Mesendoderm (in vitro differentiated cells): Measurements from ENCODE around the gene CDKN2D.

Experiments
- DNase-seq: peaks from one replicate; pipeline ENCODE4 v3.0.0; 2013
- H2AK5ac ChIP-seq: 2 replicates; pipeline ENCODE4 v1.6.1; 2013; ENCODE audit warnings: low read length, inconsistent platforms
- H2BK120ac ChIP-seq: 2 replicates; pipeline ENCODE4 v1.6.1; 2013; ENCODE audit warnings: low read depth, mild to moderate bottlenecking, low read length, moderate library complexity, mixed read lengths
- H2BK15ac ChIP-seq: replicated peaks from 2 replicates; pipeline ENCODE4 v1.6.1; 2013; ENCODE audit warnings: low read depth, mild to moderate bottlenecking, moderate library complexity
- H2BK5ac ChIP-seq: 2 replicates; pipeline ENCODE4 v1.6.1; 2013; ENCODE audit warnings: low read length, inconsistent platforms
- H3K18ac ChIP-seq: 2 replicates; pipeline ENCODE4 v1.6.1; 2013; ENCODE audit warnings: mild to moderate bottlenecking, low read length, mixed read lengths
- H3K23ac ChIP-seq: one replicate; pipeline ENCODE4 v1.6.1; 2013; ENCODE audit warnings: low read length
- H3K27ac ChIP-seq: 2 replicates; pipeline ENCODE4 v1.5.1; 2013; ENCODE audit warnings: low read depth, mild to moderate bottlenecking, inconsistent platforms, low read length, moderate library complexity
- H3K27me3 ChIP-seq: 2 replicates; pipeline ENCODE4 v1.6.1; 2013; ENCODE audit warnings: low read length, control low read depth, mild to moderate bottlenecking, inconsistent platforms; ENCODE audit not compliant: insufficient read depth, poor library complexity
- H3K36me3 ChIP-seq: 2 replicates; pipeline ENCODE4 v1.6.1; 2013; ENCODE audit warnings: low read length, inconsistent platforms; ENCODE audit not compliant: control insufficient read depth, insufficient read depth
- H3K4ac ChIP-seq: one replicate; pipeline ENCODE4 v1.6.1; 2013; ENCODE audit warnings: low read depth, mild to moderate bottlenecking, low read length, moderate library complexity
- H3K4me1 ChIP-seq: 2 replicates; pipeline ENCODE4 v1.6.1; 2013; ENCODE audit warnings: low read depth, low read length, inconsistent platforms; ENCODE audit not compliant: control insufficient read depth
- H3K4me2 ChIP-seq: 2 replicates; pipeline ENCODE4 v1.6.1; 2013; ENCODE audit warnings: low read length
- H3K4me3 ChIP-seq: 2 replicates; pipeline ENCODE4 v1.5.1; 2013; ENCODE audit warnings: mild to moderate bottlenecking, low read length
- H3K56ac ChIP-seq: one replicate; pipeline ENCODE4 v1.6.1; 2013; ENCODE audit warnings: low read length
- H3K79me1 ChIP-seq: 2 replicates; pipeline ENCODE4 v1.6.1; 2013; ENCODE audit warnings: low read length, inconsistent platforms
- H3K79me2 ChIP-seq: 2 replicates; pipeline ENCODE4 v1.6.1; 2013; ENCODE audit warnings: mild to moderate bottlenecking, low read length; ENCODE audit not compliant: control insufficient read depth, insufficient read depth
- H3K9ac ChIP-seq: 2 replicates; pipeline ENCODE4 v1.6.1; 2013; ENCODE audit warnings: low read length, inconsistent platforms
- H4K5ac ChIP-seq: one replicate; pipeline ENCODE4 v1.6.1; 2013; ENCODE audit warnings: low read length
- H4K8ac ChIP-seq: one replicate; pipeline ENCODE4 v1.6.1; 2013; ENCODE audit warnings: low read depth, mild to moderate bottlenecking, control low read depth, low read length, moderate library complexity
- WGBS: extraction: QIAGEN DNeasy Blood & Tissue Kit; methylation state at CpG from one replicate; pipeline ENCODE4 v1.1.7; 2013; ENCODE audit warnings: low lambda C conversion rate, missing lambda C conversion rate; ENCODE audit not compliant: insufficient coverage; ENCODE audit errors: extremely low coverage; 5-methylcytosine and 5-hydroxymethylcytosine counted together

The CDKN2D gene

DNA sequence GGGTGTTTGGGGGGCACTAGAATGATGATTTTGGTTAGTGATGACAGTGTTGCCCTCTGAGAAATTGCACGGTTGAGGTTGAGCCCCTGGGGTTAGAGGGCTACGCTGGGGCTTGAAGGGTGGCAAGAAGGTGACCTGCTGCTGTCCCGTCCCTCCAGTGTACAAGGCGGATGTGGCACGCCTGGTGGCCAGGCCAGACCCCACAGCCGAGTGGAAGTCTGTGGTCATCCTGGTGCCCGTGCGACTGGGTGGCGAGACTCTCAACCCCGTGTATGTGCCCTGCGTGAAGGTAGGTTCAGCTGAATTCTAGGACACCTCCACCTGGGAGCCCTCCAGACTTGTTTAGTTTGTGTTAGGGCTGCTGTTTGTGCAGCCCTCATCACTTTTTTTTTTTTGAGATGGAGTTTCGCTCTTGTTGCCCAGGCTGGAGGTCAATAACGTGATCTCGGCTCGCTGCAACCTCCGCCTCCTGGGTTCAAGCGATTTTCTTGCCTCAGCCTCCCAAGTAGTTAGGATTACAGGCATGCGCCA lies 20.0 kb downstream of the CDKN2D start:
- no peak overlapping the region for H4K8ac ChIP-seq
- no peaks in the 10 kb centered on the region for H3K79me2 ChIP-seq
- H3K18ac ChIP-seq, result no peak overlapping the region
- no peak overlapping the region for H2AK5ac ChIP-seq
- WGBS, result no CpG with 5 or more reads among the region's 18 CpGs
- H2BK5ac ChIP-seq, result no peak overlapping the region
- H3K27me3 ChIP-seq, result no peaks in the 10 kb centered on the region
- H2BK120ac ChIP-seq, result no peak overlapping the region
- H2BK15ac ChIP-seq, result no peak overlapping the region
- H3K4me2 ChIP-seq, result no peak overlapping the region
- H3K4me1 ChIP-seq, result no peaks in the 10 kb centered on the region
- no peak for DNase-seq
- no peak overlapping the region for H3K56ac ChIP-seq
- H3K4ac ChIP-seq, result no peak overlapping the region
- H3K27ac ChIP-seq, result no peak overlapping the region
- peaks cover 4% of the 10 kb centered on the region for H3K79me1 ChIP-seq
- H3K4me3 ChIP-seq, result no peak overlapping the region
- H3K23ac ChIP-seq, result no peak overlapping the region
- peaks cover 8% of the 10 kb centered on the region for H3K36me3 ChIP-seq
- H3K9ac ChIP-seq, result no peak overlapping the region
- no peak overlapping the region for H4K5ac ChIP-seq

DNA sequence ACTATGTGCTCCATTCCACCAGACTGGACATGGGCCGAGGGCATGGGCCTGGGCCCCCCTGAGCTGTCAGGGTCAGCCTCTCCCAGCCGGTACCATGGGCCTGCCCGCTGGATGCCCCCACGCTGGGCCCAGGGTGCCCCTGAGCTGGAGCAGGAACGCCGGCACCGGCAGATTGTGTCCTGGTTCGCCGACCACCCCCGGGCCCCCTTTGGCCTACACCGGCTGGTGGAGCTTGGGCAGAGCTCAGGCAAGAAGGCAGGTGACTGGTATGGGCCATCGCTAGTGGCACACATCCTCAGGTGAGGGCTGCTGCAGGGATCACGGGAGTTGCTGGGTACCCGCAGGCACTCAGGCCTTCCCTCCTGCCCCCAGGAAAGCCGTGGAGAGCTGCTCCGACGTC lies 22.0 kb downstream of the CDKN2D start:
- no peak overlapping the region for H2BK15ac ChIP-seq

DNA sequence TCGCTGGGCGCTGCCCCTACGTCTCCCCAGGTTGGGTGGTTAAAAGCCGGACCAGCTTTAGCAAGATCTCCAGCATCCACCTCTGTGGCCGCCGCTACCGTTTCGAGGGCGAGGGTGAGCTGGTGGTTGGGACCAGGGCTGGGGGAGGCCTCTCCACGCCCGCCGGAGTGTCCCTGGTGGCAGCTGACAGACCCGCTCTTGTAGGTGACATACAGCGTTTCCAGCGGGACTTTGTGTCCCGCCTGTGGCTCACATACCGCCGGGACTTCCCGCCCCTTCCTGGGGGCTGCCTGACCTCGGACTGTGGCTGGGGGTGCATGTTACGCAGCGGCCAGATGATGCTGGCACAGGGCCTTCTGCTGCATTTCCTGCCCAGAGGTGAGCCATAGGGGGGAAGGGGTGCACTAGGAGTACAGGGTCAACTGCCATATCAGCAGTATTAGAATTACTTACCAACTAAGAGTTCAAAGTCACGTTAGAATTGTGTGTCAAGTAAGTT lies 24.0 kb downstream of the CDKN2D start:
- H3K18ac ChIP-seq, result no peak overlapping the region
- H4K8ac ChIP-seq, result no peak overlapping the region
- H2BK120ac ChIP-seq, result no peak overlapping the region
- no peak overlapping the region for H3K4ac ChIP-seq
- no peaks in the 10 kb centered on the region for H3K79me2 ChIP-seq
- no peaks in the 10 kb centered on the region for H3K4me1 ChIP-seq
- no peak overlapping the region for H3K4me2 ChIP-seq
- H3K56ac ChIP-seq, result peak overlapping the region; percentile 56
- no peaks in the 10 kb centered on the region for H3K27me3 ChIP-seq
- peaks cover 4% of the 10 kb centered on the region for H3K79me1 ChIP-seq
- H3K36me3 ChIP-seq, result peaks cover 2% of the 10 kb centered on the region
- H2BK5ac ChIP-seq, result no peak overlapping the region
- no CpG with 5 or more reads among the region's 23 CpGs for WGBS
- H3K23ac ChIP-seq, result no peak overlapping the region
- no peak overlapping the region for H4K5ac ChIP-seq
- H2AK5ac ChIP-seq, result no peak overlapping the region
- no peak overlapping the region for H3K4me3 ChIP-seq
- DNase-seq, result no peak
- H3K27ac ChIP-seq, result no peak overlapping the region
- H2BK15ac ChIP-seq, result no peak overlapping the region
- H3K9ac ChIP-seq, result no peak overlapping the region

More for the DNA sequence above, 22.0 kb downstream of the CDKN2D start:
- Histone ChIP-seq H3K4ac (no peak overlapping the region), H3K36me3 (peaks cover 2% of the 10 kb centered on the region), H3K23ac (no peak overlapping the region), H2BK5ac (no peak overlapping the region), H3K9ac (no peak overlapping the region), H2AK5ac (no peak overlapping the region), H3K4me1 (no peaks in the 10 kb centered on the region), H4K5ac (no peak overlapping the region), H3K79me1 (peaks cover 4% of the 10 kb centered on the region), H3K4me2 (no peak overlapping the region), H2BK120ac (no peak overlapping the region), H4K8ac (no peak overlapping the region), H3K27me3 (no peaks in the 10 kb centered on the region), H3K4me3 (no peak overlapping the region), H3K18ac (no peak overlapping the region), H3K56ac (no peak overlapping the region), H3K79me2 (no peaks in the 10 kb centered on the region), H3K27ac (no peak overlapping the region)
- no peak for DNase-seq
- WGBS, result no CpG with 5 or more reads among the region's 17 CpGs

DNA sequence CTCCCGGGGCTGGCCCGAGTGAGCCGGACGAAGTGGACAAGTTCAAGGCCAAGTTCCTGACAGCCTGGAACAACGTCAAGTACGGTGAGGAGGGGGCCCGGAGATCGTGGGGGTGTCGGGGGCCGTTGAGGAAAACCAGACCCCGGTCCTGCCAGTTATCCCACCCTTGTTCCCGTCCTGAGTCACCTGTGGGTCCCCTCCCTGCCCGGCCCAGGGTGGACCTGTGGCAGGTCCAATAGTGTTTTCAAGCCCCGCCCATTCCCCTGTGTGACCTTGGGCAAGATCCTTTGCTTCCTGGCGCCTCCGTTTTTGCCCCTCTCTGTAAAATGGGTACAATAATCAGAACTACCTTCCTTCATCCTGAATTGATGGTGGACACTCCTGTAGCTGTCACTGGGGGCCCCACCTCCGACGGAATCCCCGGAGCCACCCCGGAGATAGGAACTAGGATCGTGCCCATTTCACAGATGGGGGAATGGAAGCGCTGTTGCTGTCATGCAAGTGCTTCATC lies 24.5 kb downstream of the CDKN2D start:
- Histone ChIP-seq H2BK15ac (no peak overlapping the region), H2AK5ac (no peak overlapping the region), H2BK5ac (no peak overlapping the region), H2BK120ac (no peak overlapping the region), H3K56ac (peak overlapping the region; percentile 86), H3K4ac (peak overlapping the region; percentile 41), H4K8ac (no peak overlapping the region), H3K18ac (peak overlapping the region; percentile 88), H3K9ac (peak overlapping the region; percentile 85), H3K36me3 (peaks cover 2% of the 10 kb centered on the region), H3K4me1 (no peaks in the 10 kb centered on the region), H4K5ac (no peak overlapping the region), H3K4me2 (peak overlapping the region; percentile 75), H3K4me3 (peak overlapping the region; percentile 87), H3K27ac (peak overlapping the region; percentile 37), H3K23ac (peak overlapping the region; percentile 45), H3K27me3 (no peaks in the 10 kb centered on the region), H3K79me1 (peaks cover 4% of the 10 kb centered on the region), H3K79me2 (no peaks in the 10 kb centered on the region)
- no CpG with 5 or more reads among the region's 22 CpGs for WGBS
- peak; percentile 42 for DNase-seq

DNA sequence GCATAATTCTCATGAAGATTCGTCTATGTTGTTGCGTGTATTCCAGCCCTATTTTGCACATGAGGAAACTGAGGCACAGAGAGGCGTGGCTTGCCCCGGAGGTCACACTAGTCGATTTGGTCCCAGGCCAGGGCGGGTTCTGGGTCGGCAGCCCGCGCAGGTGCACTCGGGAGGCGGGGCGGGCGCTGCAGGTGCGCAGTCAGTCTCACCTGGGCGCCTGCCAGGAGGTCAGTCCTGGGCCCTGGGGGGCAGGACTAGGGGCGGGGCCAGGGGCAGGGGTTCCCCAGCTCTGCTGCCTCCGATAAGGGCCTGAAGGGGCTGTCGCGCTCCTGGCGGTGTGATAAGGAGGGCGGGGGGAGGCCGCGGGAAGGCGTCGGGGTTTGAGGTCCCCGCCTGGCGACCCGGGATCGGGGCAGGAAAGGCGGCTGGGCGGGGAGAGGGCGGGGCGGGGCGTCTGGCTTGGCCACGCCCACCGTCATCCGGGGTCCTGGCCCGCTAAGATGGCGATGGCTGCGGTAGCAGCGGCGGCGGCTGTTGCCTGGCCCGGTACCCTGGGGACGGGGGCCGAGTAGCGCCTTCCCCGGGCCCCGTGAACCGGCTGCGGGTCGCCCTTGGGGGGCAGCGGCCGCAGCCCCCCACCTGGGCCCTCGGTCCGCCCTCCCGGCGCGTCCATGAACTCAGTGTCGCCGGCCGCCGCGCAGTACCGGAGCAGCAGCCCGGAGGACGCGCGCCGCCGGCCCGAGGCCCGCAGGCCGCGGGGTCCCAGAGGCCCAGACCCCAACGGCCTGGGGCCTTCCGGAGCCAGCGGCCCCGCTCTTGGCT lies 25.1 kb downstream of the CDKN2D start, which contains the start of gene ATG4D:
TSS of gene ATG4D (plus strand) at position 485 of the 822 bp plus-strand sequence. CDS start at position 672, 187 bp downstream.
- H3K27ac ChIP-seq, result peak within 1 kb of the TSS; percentile 37
- H2BK120ac ChIP-seq, result no peak within 1 kb of the TSS
- no peak within 1 kb of the TSS for H2AK5ac ChIP-seq
- H3K56ac ChIP-seq, result peak within 1 kb of the TSS; percentile 86
- peak within 1 kb of the TSS; percentile 88 for H3K18ac ChIP-seq
- H3K79me2 ChIP-seq, result no peaks in the 10 kb centered on the region
- H3K4me3 ChIP-seq, result peak within 1 kb of the TSS; percentile 87
- H3K79me1 ChIP-seq, result peaks cover 4% of the 10 kb centered on the region
- H2BK15ac ChIP-seq, result no peak within 1 kb of the TSS
- no CpG with 5 or more reads among the region's 79 CpGs for WGBS
- H3K4me2 ChIP-seq, result peak within 1 kb of the TSS; percentile 75
- H4K8ac ChIP-seq, result no peak within 1 kb of the TSS
- peak within 1 kb of the TSS; percentile 45 for H3K23ac ChIP-seq
- peak within 1 kb of the TSS; percentile 85 for H3K9ac ChIP-seq
- H3K4ac ChIP-seq, result peak within 1 kb of the TSS; percentile 70
- H3K27me3 ChIP-seq, result no peaks in the 10 kb centered on the region
- no peaks in the 10 kb centered on the region for H3K4me1 ChIP-seq
- no peak within 1 kb of the TSS for H2BK5ac ChIP-seq
- H4K5ac ChIP-seq, result no peak within 1 kb of the TSS
- peak; percentile 81 for DNase-seq
- H3K36me3 ChIP-seq, result no peaks in the 10 kb centered on the region
